Naive thymus-derived CD4-positive, alpha-beta T cell (primary cell): ENCODE data around the gene VEGFA. TPM values are rescaled to one million over a fixed set of nuclear protein-coding genes. Genes with fewer than 3 reads are reported as not detected.

Experiments used
- ATAC-seq: fragments of 150-1000 bp; cut with Tn5 transposase; 2 replicates; pipeline ENCODE4 v1.10.0; 2021; ENCODE audit warnings: mild to moderate bottlenecking, moderate library complexity
- CTCF ChIA-PET: fragments of 350-600 bp; sonication (Branson Sonifier 250); formaldehyde crosslinking; loops from one replicate; lab custom pipeline; 2021; ENCODE audit warnings: antibody characterized with exemption; lab: Charles Lee
- POLR2A ChIA-PET: fragments of 350-600 bp; sonication (Branson Sonifier 250); formaldehyde crosslinking; loops from one replicate; lab custom pipeline; 2021; ENCODE audit warnings: antibody characterized with exemption, inconsistent platforms; lab: Charles Lee
- DNase-seq, 9 donors: peaks; one replicate each; pipeline versions ENCODE4 v3.0.0 to v3.0.0-alpha.2; 2020 to 2022; ENCODE audit warnings: mixed read lengths in 1 of 9
- H3K27ac ChIP-seq: one replicate; pipeline ENCODE4 v1.7.0; 2013; ENCODE audit warnings: mild to moderate bottlenecking, low read depth, low read length, moderate library complexity
- H3K27me3 ChIP-seq, 2 donors: one replicate each; pipeline ENCODE4 v1.7.0; 2013; ENCODE audit warnings: low read length in 2 of 2, mild to moderate bottlenecking in 2 of 2, moderate library complexity in 2 of 2; ENCODE audit not compliant: control insufficient read depth in 2 of 2, insufficient read depth in 2 of 2
- H3K36me3 ChIP-seq, 3 experiments: 1 replicate in 2 of 3; 2 replicates in 1 of 3; pipeline ENCODE4 v1.7.0; 2013; ENCODE audit warnings: low read length in 3 of 3, mild to moderate bottlenecking in 3 of 3, moderate library complexity in 1 of 3; ENCODE audit not compliant: insufficient read depth in 3 of 3, control insufficient read depth in 2 of 3
- H3K4me1 ChIP-seq, 2 donors: one replicate each; pipeline ENCODE4 v1.7.0; 2013; ENCODE audit warnings: low read length in 2 of 2, mild to moderate bottlenecking in 2 of 2, moderate library complexity in 1 of 2; ENCODE audit not compliant: control insufficient read depth in 2 of 2, insufficient read depth in 2 of 2
- H3K4me3 ChIP-seq: 2 replicates; pipeline ENCODE4 v1.7.0; 2013; ENCODE audit warnings: mild to moderate bottlenecking, low read length
- H3K9me3 ChIP-seq, 3 experiments: 1 replicate in 2 of 3; 2 replicates in 1 of 3; pipeline ENCODE4 v1.7.0; 2013; ENCODE audit warnings: low read length in 3 of 3; ENCODE audit not compliant: control insufficient read depth in 2 of 3
- H3K27ac Mint-ChIP-seq, 9 donors: one replicate each; pipeline ENCODE4 v1.8.0; 2020 to 2022; ENCODE audit warnings: mixed read lengths in 9 of 9, mild to moderate bottlenecking in 8 of 9, moderate library complexity in 5 of 9, inconsistent platforms in 2 of 9
- H3K27me3 Mint-ChIP-seq, 5 donors: one replicate each; pipeline ENCODE4 v1.8.0; 2021 to 2022; ENCODE audit warnings: mixed read lengths in 5 of 5, mild to moderate bottlenecking in 1 of 5
- H3K36me3 Mint-ChIP-seq, 5 donors: one replicate each; pipeline ENCODE4 v1.8.0; 2020 to 2022; ENCODE audit warnings: mixed read lengths in 5 of 5, mild to moderate bottlenecking in 3 of 5, inconsistent platforms in 1 of 5
- H3K4me1 Mint-ChIP-seq, 7 donors: one replicate each; pipeline ENCODE4 v1.8.0; 2020 to 2022; ENCODE audit warnings: mixed read lengths in 7 of 7, mild to moderate bottlenecking in 3 of 7, inconsistent platforms in 1 of 7
- H3K4me3 Mint-ChIP-seq, 10 donors: one replicate each; pipeline ENCODE4 v1.8.0; 2020 to 2022; ENCODE audit warnings: mild to moderate bottlenecking in 10 of 10, mixed read lengths in 10 of 10, moderate library complexity in 6 of 10, inconsistent platforms in 2 of 10
- H3K9me3 Mint-ChIP-seq, 11 donors: one replicate each; pipeline ENCODE4 v1.8.0; 2020 to 2022; ENCODE audit warnings: mixed read lengths in 11 of 11, mild to moderate bottlenecking in 4 of 11, inconsistent platforms in 1 of 11, moderate library complexity in 1 of 11
- intact Hi-C, 2 donors: fragments of 100-400 bp; cut with micrococcal nuclease; formaldehyde crosslinking; loops; one replicate each; pipeline ENCODE4 v1.15.1; 2023
- polyA plus RNA-seq, 2 donors: library from polyadenylated mRNA; unstranded; fragments of 300-500 nt; fragmentation: Illumina TruSeq; gene quantifications; one replicate each; pipeline ENCODE4 v1.2.3, GENCODE V29; 2021
- total RNA-seq, 6 experiments: library from RNA in 5 of 6; stranded (reverse) in 5 of 6; gene quantifications; 1 replicate in 5 of 6; 2 replicates in 1 of 6; pipeline ENCODE4 v1.2.3 and lab custom pipeline; 2021 to 2026

The VEGFA gene
- total and polyA plus RNA-seq, 7 experiments from 2014 or later, result 0.26 to 72.1 (median 10.2) TPM; not detected in 1

- no peak for ATAC-seq
- Mint-ChIP-seq H3K36me3 (peaks cover 0 to 24% (median 0%) of the 10 kb centered on the region in 5 donors), H3K4me3 (no peak overlapping the region), H3K27me3 (no peaks in the 10 kb centered on the region), H3K27ac (no peak overlapping the region), H3K4me1 (peaks cover 0 to 16% (median 0%) of the 10 kb centered on the region in 7 donors), H3K9me3 (peaks cover 0 to 2% (median 0%) of the 10 kb centered on the region in 11 donors)
- POLR2A ChIA-PET, result no interaction called here
- H3K27ac ChIP-seq, result no peak overlapping the region
- H3K4me3 ChIP-seq, result no peak overlapping the region
- H3K9me3 ChIP-seq, result no peaks in the 10 kb centered on the region
- CTCF ChIA-PET, result interaction anchor here (1.2 kb wide), 1 partner anchor 292 kb away, joined by 3 read pairs; no protein-coding TSS in a partner anchor
- no peaks in the 10 kb centered on the region for H3K36me3 ChIP-seq
- DNase-seq, result no peak
- intact Hi-C loops, result no loop called here
- H3K27me3 ChIP-seq, result no peaks in the 10 kb centered on the region
- H3K4me1 ChIP-seq, result no peaks in the 10 kb centered on the region
Observed at GRCh38 chr6:43780941-43781928, 11.2 kb downstream of the VEGFA start.

GRCh38 chr6:43781941-43782704, 12.1 kb downstream of the VEGFA start:
- Mint-ChIP-seq H3K4me3 (no peak overlapping the region), H3K4me1 (peaks cover 0 to 7% (median 0%) of the 10 kb centered on the region in 7 donors), H3K36me3 (peaks cover 0 to 20% (median 0%) of the 10 kb centered on the region in 5 donors), H3K27me3 (no peaks in the 10 kb centered on the region), H3K27ac (no peak overlapping the region), H3K9me3 (peaks cover 0 to 2% (median 0%) of the 10 kb centered on the region in 11 donors)
- H3K27me3 ChIP-seq, result no peaks in the 10 kb centered on the region
- intact Hi-C loops, result no loop called here
- CTCF ChIA-PET, result interaction anchor here (1.2 kb wide), 1 partner anchor 291 kb away, joined by 3 read pairs; no protein-coding TSS in a partner anchor
- DNase-seq (no peak), ATAC-seq (no peak)
- no peaks in the 10 kb centered on the region for H3K36me3 ChIP-seq
- no peaks in the 10 kb centered on the region for H3K4me1 ChIP-seq
- no peak overlapping the region for H3K4me3 ChIP-seq
- H3K27ac ChIP-seq, result no peak overlapping the region
- POLR2A ChIA-PET, result no interaction called here
- no peaks in the 10 kb centered on the region for H3K9me3 ChIP-seq

DNA sequence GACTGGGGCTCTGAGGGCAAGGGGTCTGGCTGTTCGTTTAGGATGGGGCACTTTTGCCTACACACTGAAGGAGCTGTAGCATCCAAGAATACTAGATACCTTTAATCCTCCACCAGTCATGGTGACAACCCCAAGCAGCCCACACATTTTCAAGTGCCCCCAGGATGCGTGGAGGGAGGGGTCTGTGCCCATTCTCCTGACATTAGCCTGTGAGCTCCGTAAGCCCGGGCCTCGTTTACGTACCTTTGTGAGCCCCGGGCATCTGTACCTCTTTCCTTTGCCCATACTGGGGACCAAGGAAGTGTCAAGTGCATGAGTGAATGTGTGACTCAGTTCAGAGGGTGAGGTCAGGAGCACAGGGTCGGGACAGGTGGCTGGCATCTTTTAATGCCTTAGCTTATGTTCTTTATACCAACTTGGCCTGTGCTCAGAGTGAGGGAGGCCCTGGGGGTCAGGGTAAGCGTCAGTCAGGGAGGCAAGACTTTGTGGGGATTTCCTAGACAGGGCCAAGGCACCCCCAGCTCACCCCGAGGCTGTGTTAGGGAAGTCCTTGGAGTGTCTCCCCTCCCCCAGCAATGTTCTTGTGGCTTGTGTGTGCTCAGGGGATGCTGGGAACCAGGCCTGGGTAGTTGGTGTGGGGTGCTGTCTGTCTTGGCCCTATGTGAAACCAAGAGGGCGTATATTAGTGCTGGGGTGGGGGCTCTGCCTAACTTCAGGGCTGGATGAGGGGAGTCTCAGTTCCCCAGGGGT, 12.9 kb downstream of the VEGFA start:
- CTCF ChIA-PET, result interaction anchor here (0.6 to 1.2 kb wide), 2 partner anchors 168 to 290 kb away, joined by 3 read pairs; no protein-coding TSS in a partner anchor
- H3K36me3 ChIP-seq, result no peaks in the 10 kb centered on the region
- intact Hi-C loops, result no loop called here

GRCh38 chr6:43784049-43784855, 14.2 kb downstream of the VEGFA start:
- H3K27me3 Mint-ChIP-seq, result no peaks in the 10 kb centered on the region
- peaks cover 0 to 4% (median 0%) of the 10 kb centered on the region in 7 donors for H3K4me1 Mint-ChIP-seq
- POLR2A ChIA-PET, result no interaction called here

More for the DNA sequence above, 12.9 kb downstream of the VEGFA start:
- Mint-ChIP-seq H3K36me3 (peaks cover 0 to 20% (median 0%) of the 10 kb centered on the region in 5 donors), H3K27ac (no peak overlapping the region), H3K9me3 (no peaks in the 10 kb centered on the region), H3K4me3 (no peak overlapping the region), H3K27me3 (no peaks in the 10 kb centered on the region), H3K4me1 (peaks cover 0 to 4% (median 0%) of the 10 kb centered on the region in 7 donors)
- Histone ChIP-seq H3K4me3 (no peak overlapping the region), H3K4me1 (no peaks in the 10 kb centered on the region), H3K27me3 (no peaks in the 10 kb centered on the region), H3K27ac (no peak overlapping the region), H3K9me3 (no peaks in the 10 kb centered on the region)
- ATAC-seq (no peak), DNase-seq (no peak)
- POLR2A ChIA-PET, result no interaction called here

DNA sequence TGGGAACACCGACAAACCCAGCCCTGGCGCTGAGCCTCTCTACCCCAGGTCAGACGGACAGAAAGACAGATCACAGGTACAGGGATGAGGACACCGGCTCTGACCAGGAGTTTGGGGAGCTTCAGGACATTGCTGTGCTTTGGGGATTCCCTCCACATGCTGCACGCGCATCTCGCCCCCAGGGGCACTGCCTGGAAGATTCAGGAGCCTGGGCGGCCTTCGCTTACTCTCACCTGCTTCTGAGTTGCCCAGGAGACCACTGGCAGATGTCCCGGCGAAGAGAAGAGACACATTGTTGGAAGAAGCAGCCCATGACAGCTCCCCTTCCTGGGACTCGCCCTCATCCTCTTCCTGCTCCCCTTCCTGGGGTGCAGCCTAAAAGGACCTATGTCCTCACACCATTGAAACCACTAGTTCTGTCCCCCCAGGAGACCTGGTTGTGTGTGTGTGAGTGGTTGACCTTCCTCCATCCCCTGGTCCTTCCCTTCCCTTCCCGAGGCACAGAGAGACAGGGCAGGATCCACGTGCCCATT, 15.3 kb downstream of the VEGFA start:
- ChIA-PET POLR2A (no interaction called here), CTCF (no interaction called here)
- no peaks in the 10 kb centered on the region for H3K9me3 ChIP-seq
- Mint-ChIP-seq H3K4me3 (no peak overlapping the region), H3K9me3 (no peaks in the 10 kb centered on the region), H3K27ac (no peak overlapping the region), H3K4me1 (peaks cover 0 to 4% (median 0%) of the 10 kb centered on the region in 7 donors), H3K27me3 (no peaks in the 10 kb centered on the region), H3K36me3 (peaks cover 0 to 11% (median 0%) of the 10 kb centered on the region in 5 donors)
- ATAC-seq (no peak), DNase-seq (no peak)
- no peak overlapping the region for H3K4me3 ChIP-seq
- intact Hi-C loops, result no loop called here
- H3K36me3 ChIP-seq, result no peaks in the 10 kb centered on the region
- H3K4me1 ChIP-seq, result no peaks in the 10 kb centered on the region
- H3K27ac ChIP-seq, result no peak overlapping the region
- no peaks in the 10 kb centered on the region for H3K27me3 ChIP-seq

More at GRCh38 chr6:43784049-43784855, 14.2 kb downstream of the VEGFA start:
- H3K4me3 Mint-ChIP-seq, result no peak overlapping the region
- CTCF ChIA-PET, result interaction anchor here (0.6 kb wide), 1 partner anchor 169 kb away, joined by 3 read pairs; no protein-coding TSS in a partner anchor
- Histone ChIP-seq H3K4me1 (no peaks in the 10 kb centered on the region), H3K4me3 (no peak overlapping the region), H3K27ac (no peak overlapping the region), H3K9me3 (no peaks in the 10 kb centered on the region), H3K36me3 (no peaks in the 10 kb centered on the region), H3K27me3 (no peaks in the 10 kb centered on the region)
- H3K36me3 Mint-ChIP-seq, result peaks cover 0 to 11% (median 0%) of the 10 kb centered on the region in 5 donors
- H3K9me3 Mint-ChIP-seq, result no peaks in the 10 kb centered on the region
- ATAC-seq, result no peak
- DNase-seq, result no peak
- no peak overlapping the region for H3K27ac Mint-ChIP-seq
- intact Hi-C loops, result no loop called here
